GM18858 (cell line): Measurements from ENCODE around the gene SLAIN2.
"Not testable (repeated sequence)": the region's sequence is repeated elsewhere in the genome, so short reads cannot be mapped to it uniquely, and the experiment has no call there.

Experiments
- ATAC-seq: cut with Tn5 transposase; IDR thresholded peaks from one replicate; pipeline ENCODE4 v1.9.1; 2021; ENCODE audit not compliant: unreplicated experiment

SLAIN2 gene

DNA sequence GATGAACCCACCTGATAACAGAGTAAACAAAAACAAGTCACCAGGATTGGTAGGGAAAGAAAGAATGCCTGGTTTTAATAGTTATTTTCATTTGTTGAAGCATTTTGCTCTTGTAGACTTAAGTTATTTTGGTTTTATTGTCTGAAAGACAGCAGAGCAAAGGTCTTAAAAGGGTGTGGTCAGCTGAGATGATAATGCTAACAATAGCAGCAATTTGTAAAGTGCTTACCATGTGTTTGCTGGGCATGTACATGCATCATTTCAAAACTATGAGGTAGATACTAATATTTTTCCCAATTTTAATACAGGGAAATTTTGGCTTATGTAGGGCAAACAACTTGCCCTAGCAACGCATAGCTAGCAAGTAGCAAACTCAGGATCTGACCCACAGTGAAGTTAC is 95.0 kb downstream of the SLAIN2 start:
- ATAC-seq = no peak

DNA sequence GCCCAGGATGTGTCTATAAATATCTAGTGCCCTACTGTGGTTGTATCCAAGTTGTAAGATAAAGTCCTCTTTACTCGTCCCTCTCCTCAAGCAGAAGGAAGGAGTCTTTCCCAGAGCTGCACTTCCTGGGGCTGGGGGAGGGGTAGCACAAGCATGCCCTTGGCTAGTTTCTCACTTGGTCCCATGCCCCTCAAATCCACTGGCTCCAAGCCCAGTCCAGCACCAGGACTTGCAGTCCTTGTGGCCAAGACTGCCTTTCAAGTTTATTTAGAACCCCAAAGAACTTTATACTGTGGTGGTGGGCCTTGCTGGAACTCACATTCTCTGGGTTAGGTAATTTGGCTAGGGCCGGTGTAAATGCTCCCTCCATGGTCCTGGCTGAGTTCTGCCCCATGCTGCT is 98.7 kb downstream of the SLAIN2 start:
- ATAC-seq = no peak

DNA sequence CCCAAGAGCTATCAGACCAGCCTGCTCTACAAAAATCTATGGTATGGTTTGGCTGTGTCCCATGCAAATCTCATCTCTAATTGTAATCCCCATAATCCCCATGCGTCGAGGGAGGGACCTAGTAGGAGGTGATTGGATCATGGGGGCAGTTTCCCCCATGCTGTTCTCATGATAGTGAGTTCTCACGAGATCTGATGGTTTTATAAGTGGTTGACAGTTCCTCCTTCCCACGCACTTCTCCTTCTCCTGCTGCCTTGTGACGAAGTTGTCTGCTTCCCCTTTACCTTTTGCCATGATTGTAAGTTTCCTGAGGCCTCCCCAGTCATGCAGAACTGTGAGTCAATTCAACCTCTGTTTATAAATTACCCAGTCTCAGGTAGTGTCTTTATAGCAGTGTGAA is 99.6 kb downstream of the SLAIN2 start:
- not testable (repeated sequence) for ATAC-seq

DNA sequence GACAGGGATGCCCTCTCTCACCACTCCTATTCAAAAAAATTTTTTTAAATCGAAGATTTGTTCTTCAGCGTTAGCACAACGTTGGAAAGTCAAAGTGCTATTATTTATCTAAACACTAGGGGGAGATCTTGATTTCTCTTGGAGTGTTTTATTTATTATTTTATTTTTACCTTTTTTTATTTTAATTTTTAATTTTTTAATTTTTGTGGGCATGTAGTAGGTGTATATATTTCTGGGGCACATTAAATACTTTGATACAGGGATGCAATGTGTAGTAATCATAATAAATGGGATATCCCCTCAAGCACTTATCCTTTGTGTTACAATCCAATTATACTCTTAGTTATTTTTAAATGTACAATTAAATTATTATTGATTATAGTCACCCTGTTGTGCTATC is 104.4 kb downstream of the SLAIN2 start:
- no peak for ATAC-seq

DNA sequence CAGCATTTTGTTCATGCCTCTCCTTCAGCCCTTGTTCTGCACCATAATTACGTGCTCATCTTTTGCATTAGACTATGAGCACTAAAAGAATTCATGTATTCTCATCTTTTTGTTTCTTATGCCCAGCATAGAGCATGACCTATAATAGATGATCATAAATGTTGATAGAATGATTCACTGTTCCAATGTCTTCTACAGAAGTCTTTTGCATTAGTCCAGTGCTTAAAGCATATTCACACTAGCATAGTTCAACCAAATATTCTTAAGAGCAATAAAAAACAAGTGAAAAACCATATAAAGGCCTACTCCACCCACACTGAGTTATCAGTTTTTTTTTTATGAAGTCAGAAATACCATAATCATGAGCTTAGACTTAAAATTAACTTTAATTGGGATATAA is 105.3 kb downstream of the SLAIN2 start:
- ATAC-seq = no peak

DNA sequence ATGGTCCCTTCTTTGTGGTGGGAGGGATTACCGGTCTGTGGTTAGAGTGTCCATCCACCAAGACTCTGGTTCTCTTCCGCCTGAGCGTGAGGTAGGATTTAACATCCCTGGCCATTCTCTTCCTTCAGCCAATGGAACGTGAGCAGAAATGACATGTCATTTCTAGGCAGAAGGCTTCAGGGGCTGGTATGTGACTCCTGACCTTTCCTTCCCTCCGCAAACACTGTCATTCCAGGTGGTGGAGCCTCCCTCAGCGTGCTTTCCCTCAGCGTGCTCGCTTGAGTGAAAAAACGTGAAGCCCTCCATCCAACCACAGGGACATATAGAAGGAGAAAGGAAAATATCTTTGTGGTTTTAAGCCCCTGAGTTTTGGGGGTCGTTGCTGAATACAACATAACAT is 107.8 kb downstream of the SLAIN2 start:
- ATAC-seq = no peak

DNA sequence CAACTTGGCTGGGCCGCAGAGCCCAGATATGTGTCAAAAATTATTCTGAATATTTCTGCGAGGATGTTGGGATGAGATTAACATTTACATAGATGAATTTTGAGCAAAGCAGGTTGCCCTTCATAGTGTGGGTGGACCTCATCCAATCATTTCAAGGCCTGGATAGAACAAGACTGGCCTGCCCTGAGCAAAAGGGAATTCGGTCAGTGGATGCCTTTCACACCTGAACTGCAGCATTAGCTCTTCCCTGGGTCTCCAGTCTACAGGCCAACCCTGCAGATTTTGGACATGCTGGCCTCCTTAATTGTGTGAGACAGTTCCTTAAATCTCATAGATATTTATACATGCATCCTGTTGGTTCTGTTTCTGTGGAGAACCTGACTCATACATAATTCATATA is 109.4 kb downstream of the SLAIN2 start:
- no peak for ATAC-seq

DNA sequence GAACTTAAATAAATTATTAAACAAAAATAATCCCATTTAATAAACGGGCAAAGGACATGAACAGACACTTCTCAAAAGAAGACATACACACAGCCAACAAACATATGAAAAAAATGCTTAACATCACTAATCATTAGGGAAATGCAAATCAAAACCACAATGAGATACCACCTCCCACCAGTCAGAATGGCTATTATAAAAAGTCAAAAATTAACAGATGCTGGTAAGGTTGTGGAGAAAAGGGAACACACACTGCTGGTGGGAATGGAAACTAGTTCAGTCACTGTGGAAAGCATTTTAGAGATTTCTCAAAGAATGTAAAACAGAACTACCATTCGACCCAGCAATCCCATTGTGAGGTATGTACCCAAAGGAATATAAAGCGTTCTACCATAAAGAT is 110.3 kb downstream of the SLAIN2 start:
- ATAC-seq = not testable (repeated sequence)

DNA sequence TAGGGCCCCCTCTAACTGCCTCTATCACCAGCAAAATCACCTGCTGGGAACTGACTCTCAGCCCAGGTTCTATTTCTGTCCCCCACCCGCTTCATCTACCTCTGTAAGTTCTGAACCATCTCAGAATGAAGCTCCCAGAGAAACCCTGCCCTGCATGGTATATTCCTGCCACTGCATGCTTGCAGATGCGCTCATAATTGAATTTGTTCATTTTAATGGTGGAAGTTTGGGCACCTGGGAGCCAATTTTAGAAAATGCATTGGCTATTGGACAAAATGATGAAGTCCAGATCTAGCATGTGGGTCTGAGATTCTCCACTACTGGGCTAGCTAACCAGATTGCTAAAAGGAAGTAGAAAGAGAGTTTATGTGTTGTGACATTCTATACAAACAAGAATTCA is 113.3 kb downstream of the SLAIN2 start:
- no peak for ATAC-seq

DNA sequence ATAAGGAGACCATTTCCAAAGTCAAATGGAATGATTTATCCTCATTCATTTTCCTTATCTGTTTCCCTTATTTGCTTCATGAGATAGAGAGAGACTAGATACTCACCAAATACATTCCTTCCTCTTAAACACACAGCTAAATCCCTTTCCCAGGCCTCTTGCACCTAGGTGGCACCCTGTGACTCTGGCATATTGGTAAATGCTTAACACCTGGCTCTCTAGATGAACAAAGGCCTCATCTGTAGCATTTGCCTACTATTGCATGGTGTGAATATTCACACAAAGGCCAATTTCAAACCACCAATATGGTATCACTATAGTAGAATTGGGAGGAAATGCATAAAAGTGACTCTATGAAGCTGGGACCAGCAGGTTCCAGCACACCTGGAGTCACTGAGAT is 119.7 kb downstream of the SLAIN2 start:
- ATAC-seq = no peak

DNA sequence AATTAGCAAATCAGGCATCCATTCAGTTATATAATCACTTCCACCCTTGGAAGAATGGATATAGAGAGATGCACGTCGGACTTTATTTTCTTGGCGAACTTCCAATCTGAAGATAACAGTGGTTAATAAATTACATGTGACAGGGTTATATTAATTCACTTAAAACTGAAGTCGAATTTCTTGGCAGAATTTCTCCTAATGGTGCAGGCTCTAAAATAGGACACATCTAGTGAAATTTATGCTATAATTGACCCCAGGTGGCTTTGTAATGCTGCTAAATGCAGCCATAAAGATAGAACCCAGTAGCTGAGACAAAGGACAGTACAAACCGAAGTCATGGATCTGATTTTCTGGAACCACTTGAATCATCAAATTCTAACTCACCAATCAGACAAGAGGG is 121.0 kb downstream of the SLAIN2 start:
- ATAC-seq = no peak

DNA sequence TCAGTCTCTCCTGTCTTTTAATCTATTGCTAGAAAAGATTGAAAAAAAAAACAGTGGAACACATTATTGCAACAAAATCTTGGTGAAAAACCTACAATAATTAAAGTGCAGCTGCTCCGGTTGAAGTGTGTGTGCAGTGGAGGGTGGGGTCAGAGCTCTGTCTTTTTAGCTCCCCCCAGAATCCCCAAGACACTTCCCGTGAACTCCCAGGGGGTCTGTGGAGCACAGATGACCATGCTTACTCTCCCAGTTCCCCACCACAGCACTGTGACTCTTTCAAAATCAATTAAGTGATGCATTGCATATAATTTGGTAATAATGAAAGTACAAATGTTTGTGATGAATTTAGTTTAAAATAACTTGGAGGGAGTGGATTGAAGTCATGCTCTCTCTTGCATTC is 126.1 kb downstream of the SLAIN2 start:
- no peak for ATAC-seq

DNA sequence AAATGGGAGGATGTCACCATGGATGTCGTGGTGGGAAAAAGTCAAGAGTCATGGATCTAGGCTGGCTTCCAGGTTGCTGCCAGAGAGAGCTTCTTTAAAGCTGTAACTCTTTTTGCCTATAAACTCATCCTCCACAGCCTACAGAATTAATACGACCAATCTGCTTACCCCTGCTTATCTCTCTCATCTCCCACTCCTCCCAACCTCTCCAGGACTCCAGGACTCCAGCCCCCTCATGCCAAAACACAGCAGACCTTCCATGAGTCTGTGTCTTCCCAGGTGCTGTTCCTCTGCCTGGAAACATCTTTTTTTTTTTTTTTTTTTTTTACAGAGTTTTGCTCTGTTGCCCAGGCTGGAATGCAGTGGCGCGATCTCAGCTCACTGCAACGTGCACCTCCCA is 126.6 kb downstream of the SLAIN2 start:
- no peak for ATAC-seq

DNA sequence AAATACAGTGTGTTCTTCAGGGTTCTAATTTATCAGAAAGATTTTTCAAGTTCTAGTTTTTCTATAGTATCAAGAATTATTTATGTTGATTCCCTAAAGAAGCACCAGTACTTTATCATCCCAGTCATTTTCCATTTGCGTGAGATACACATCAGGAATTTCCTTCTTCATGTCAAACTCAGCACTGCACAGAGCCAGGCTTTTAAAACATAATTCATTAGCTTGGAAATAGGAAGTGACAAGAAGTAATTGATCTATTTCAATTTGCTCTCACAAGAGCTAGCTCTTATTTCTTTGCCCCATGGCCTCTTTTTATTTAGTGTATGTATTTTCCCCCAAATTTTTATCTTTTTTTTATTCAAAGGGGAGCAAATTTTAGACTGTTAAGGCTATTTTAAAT is 128.8 kb downstream of the SLAIN2 start:
- ATAC-seq = no peak

DNA sequence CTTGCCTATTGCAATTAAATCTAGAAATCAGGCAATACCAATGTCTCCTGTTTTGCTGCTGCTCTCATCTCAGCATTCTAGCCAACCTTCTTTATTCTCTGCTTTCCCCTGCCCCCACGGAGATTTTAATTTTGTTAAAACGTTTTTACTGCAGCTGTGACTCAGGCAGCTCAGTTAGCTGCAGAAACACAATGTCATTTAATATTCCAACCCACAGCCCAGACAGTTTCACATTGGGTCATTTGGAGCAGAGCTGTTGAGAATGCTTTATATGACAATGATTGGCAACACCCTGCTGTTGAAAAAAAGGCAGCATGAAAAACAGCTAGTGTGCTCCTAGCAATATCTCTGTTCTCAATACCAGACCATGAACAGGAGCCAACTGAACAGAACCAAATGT is 129.2 kb downstream of the SLAIN2 start:
- ATAC-seq = no peak

DNA sequence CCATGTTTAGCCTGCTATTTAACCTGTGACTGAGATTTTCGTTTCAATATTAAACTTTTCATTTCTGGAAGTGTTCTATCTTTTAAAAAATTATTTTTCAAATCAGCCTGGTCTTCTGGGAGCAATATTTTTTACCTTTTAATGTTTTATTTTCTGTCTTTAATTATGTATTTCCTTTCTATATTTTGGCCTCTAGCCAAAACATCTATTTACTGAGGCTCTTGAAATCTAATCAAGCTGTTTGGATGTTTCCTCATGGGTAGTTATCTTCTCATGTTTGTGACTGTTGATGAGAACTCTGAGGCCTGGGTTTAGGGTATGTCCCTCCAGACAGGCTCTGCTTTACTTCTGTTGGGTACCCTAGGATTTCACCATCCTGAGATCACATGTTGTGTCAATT is 131.5 kb downstream of the SLAIN2 start:
- no peak for ATAC-seq

DNA sequence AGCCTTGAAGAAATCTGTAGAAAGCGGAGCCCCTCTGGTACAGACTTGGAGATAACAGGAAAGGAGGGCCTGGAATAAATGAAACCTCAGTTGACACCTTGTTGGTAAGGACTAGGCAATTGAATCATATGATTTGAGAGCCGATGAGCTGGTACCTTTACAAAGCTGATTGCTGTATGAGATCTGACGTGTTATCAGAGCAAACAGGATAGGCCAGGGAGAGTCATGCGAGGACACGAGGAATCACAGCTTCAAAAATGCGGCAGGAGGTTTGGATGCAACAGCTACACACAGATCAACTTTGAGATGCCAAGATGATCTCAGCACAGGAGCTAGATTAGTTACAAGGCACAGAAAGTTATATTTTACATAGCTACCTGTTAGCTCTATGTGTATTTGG is 134.4 kb downstream of the SLAIN2 start:
- ATAC-seq = no peak
